ENCODE measurements around the gene LDLRAD4.

The LDLRAD4 gene

GRCh38 chr18:13183790-13184189 lies 34.8 kb upstream of the LDLRAD4 start:
- no peak for DNase-seq (ENCODE audit: low read depth in 1 of 2, low spot score in 1 of 2)
- peaks cover 8% of the 10 kb centered on the region for H3K27me3 ChIP-seq (ENCODE audit: insufficient read depth, poor library complexity, severe bottlenecking)
- no peak overlapping the region for H3K27ac ChIP-seq (replicated peaks)
- no peak overlapping the region for H3K4me3 ChIP-seq (replicated peaks; ENCODE audit: insufficient read depth, low read length)
- TF ChIP-seq GABPA (IDR thresholded peaks at IDR 0.05; ENCODE audit: low read depth) (no peak), SPI1 (IDR thresholded peaks at IDR 0.05; ENCODE audit: borderline replicate concordance, low read depth) (no peak), REST (IDR thresholded peaks at IDR 0.05; ENCODE audit: insufficient replicate concordance, low read depth) (no peak), POLR2AphosphoS5 (IDR thresholded peaks at IDR 0.05; ENCODE audit: low read depth) (no peak)
- TF ChIP-seq, protein P1, sequence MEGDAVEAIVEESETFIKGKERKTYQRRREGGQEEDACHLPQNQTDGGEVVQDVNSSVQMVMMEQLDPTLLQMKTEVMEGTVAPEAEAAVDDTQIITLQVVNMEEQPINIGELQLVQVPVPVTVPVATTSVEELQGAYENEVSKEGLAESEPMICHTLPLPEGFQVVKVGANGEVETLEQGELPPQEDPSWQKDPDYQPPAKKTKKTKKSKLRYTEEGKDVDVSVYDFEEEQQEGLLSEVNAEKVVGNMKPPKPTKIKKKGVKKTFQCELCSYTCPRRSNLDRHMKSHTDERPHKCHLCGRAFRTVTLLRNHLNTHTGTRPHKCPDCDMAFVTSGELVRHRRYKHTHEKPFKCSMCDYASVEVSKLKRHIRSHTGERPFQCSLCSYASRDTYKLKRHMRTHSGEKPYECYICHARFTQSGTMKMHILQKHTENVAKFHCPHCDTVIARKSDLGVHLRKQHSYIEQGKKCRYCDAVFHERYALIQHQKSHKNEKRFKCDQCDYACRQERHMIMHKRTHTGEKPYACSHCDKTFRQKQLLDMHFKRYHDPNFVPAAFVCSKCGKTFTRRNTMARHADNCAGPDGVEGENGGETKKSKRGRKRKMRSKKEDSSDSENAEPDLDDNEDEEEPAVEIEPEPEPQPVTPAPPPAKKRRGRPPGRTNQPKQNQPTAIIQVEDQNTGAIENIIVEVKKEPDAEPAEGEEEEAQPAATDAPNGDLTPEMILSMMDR (IDR thresholded peaks at IDR 0.05; ENCODE audit: insufficient read depth, low read length), result no peak

DNA sequence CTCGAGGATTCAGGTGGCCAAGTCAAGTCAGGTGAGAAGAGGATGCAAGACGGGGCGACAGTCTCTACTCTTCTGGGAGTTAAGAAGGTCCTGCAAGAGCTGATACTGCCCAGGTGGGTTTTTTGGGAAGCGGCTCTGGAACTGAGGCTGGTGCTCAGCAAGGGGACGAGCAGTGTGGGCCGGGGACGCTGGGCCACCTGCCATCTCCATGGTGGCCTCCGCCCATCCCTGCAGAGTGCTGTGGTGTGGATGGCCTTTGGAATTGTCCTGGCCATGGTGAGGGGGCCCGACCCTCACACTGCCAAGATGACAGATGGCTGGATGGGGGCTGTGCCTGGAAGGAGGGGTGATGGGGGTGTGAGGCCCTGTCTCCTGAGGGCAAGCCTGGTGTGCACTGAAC lies 34.2 kb upstream of the LDLRAD4 start:
- Histone ChIP-seq H3K27ac (replicated peaks) (no peak overlapping the region), H3K4me3 (replicated peaks; ENCODE audit: insufficient read depth, low read length) (no peak overlapping the region), H3K27me3 (ENCODE audit: insufficient read depth, poor library complexity, severe bottlenecking) (peaks cover 8% of the 10 kb centered on the region)
- TF ChIP-seq, protein P1 (IDR thresholded peaks at IDR 0.05; ENCODE audit: insufficient read depth, low read length), result no peak
- no peak for TF ChIP-seq POLR2AphosphoS5 (IDR thresholded peaks at IDR 0.05; ENCODE audit: low read depth)
- no peak for TF ChIP-seq GABPA (IDR thresholded peaks at IDR 0.05; ENCODE audit: low read depth)
- no peak for TF ChIP-seq SPI1 (IDR thresholded peaks at IDR 0.05; ENCODE audit: borderline replicate concordance, low read depth)
- TF ChIP-seq REST (IDR thresholded peaks at IDR 0.05; ENCODE audit: insufficient replicate concordance, low read depth), result no peak
- no peak for DNase-seq (ENCODE audit: low read depth in 1 of 2, low spot score in 1 of 2)

- TF ChIP-seq GABPA (IDR thresholded peaks at IDR 0.05; ENCODE audit: low read depth), result no peak
- DNase-seq (ENCODE audit: low read depth in 1 of 2, low spot score in 1 of 2), result no peak
- H3K27me3 ChIP-seq (ENCODE audit: insufficient read depth, poor library complexity, severe bottlenecking), result peaks cover 8% of the 10 kb centered on the region
- no peak overlapping the region for H3K27ac ChIP-seq (replicated peaks)
- H3K4me3 ChIP-seq (replicated peaks; ENCODE audit: insufficient read depth, low read length), result no peak overlapping the region
Measured at GRCh38 chr18:13185675-13186198, 32.8 kb upstream of the LDLRAD4 start.

DNA sequence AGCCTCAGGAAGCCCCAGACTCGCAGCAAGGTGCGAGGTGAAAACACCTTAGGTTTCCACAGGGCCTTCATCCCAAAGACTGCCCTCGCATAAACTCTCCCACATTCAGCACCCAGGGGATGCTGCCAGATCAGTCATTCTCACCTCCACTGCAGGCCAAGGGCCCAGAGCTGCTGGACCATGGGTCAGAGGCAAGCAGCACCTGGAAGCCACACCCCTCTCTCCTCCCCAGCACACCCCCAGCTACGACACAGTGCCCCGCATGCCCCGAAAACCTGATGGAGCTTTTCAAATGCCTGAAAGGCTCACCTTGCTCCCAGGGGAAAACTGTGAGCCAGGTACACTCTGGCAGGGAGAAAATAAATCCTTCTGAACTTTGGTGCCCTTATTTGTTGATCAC lies 31.9 kb upstream of the LDLRAD4 start:
- H3K27me3 ChIP-seq (ENCODE audit: insufficient read depth, poor library complexity, severe bottlenecking), result peaks cover 5% of the 10 kb centered on the region
- TF ChIP-seq GABPA (IDR thresholded peaks at IDR 0.05; ENCODE audit: low read depth) (no peak), POLR2AphosphoS5 (IDR thresholded peaks at IDR 0.05; ENCODE audit: low read depth) (no peak), REST (IDR thresholded peaks at IDR 0.05; ENCODE audit: insufficient replicate concordance, low read depth) (no peak), SPI1 (IDR thresholded peaks at IDR 0.05; ENCODE audit: borderline replicate concordance, low read depth) (no peak)
- TF ChIP-seq, protein P1 (IDR thresholded peaks at IDR 0.05; ENCODE audit: insufficient read depth, low read length), result no peak
- DNase-seq (ENCODE audit: low read depth in 1 of 2, low spot score in 1 of 2), result no peak
- H3K4me3 ChIP-seq (replicated peaks; ENCODE audit: insufficient read depth, low read length), result no peak overlapping the region
- no peak overlapping the region for H3K27ac ChIP-seq (replicated peaks)

Data from HL-60 (cell line).